PC-9 (cell line): ENCODE data around the gene FBXL13. TPM values are rescaled to one million over a fixed set of nuclear protein-coding genes. Genes with fewer than 3 reads are reported as not detected.

Source experiments
- BruUV-seq: library from RNA; stranded (reverse); fragments of 400-500 nt; replicated peaks from 2 replicates; lab custom pipeline; 2021; lab: Mats Ljungman, UMichigan
- CTCF ChIA-PET: fragments of 300-600 bp; sonication (Branson Sonifier 250); formaldehyde crosslinking; loops from one replicate; lab custom pipeline; 2022; ENCODE audit warnings: antibody characterized with exemption; lab: Charles Lee
- POLR2A ChIA-PET: fragments of 300-600 bp; sonication (Branson Sonifier 250); formaldehyde crosslinking; loops from one replicate; lab custom pipeline; 2022; ENCODE audit warnings: antibody characterized with exemption; ENCODE audit not compliant: unreplicated experiment; lab: Charles Lee
- DNase-seq, 2 experiments: peaks; one replicate each; pipeline versions ENCODE4 v3.0.0 to v3.0.0-alpha.2; 2015 to 2022; ENCODE audit warnings: mixed read lengths in 1 of 2
- H2AFZ ChIP-seq: fragments of 200-600 bp; sonication (generic); 2 replicates; pipeline ENCODE4 v1.8.1; 2017; ENCODE audit warnings: antibody characterized with exemption
- H3F3A ChIP-seq: fragments of 200-600 bp; sonication (generic); 2 replicates; pipeline ENCODE4 v1.8.1; 2017; ENCODE audit warnings: antibody characterized with exemption, mild to moderate bottlenecking, low read depth; ENCODE audit not compliant: insufficient read depth
- H3K27ac ChIP-seq: fragments of 200-600 bp; sonication (generic); 2 replicates; pipeline ENCODE4 v1.6.1; 2016; ENCODE audit warnings: mixed run types
- H3K27me3 ChIP-seq: fragments of 200-600 bp; sonication (generic); 2 replicates; pipeline ENCODE4 v1.6.1; 2016; ENCODE audit warnings: low read depth, mixed run types; ENCODE audit not compliant: insufficient read depth
- H3K36me3 ChIP-seq: fragments of 200-600 bp; sonication (generic); 2 replicates; pipeline ENCODE4 v1.6.1; 2016; ENCODE audit warnings: low read depth, mixed run types
- H3K4me1 ChIP-seq: fragments of 200-600 bp; sonication (generic); replicated peaks from 2 replicates; pipeline ENCODE4 v1.6.1; 2016; ENCODE audit warnings: mixed run types; ENCODE audit not compliant: insufficient read depth
- H3K4me2 ChIP-seq: fragments of 200-600 bp; sonication (generic); 2 replicates; pipeline ENCODE4 v1.6.1; 2017; ENCODE audit warnings: mixed run types
- H3K4me3 ChIP-seq: fragments of 200-600 bp; sonication (generic); 2 replicates; pipeline ENCODE4 v1.6.1; 2016; ENCODE audit warnings: mixed run types
- H3K79me2 ChIP-seq: fragments of 200-600 bp; sonication (generic); 2 replicates; pipeline ENCODE4 v1.6.1; 2017; ENCODE audit warnings: low read depth, mixed run types
- H3K9me2 ChIP-seq: fragments of 200-600 bp; sonication (generic); 2 replicates; pipeline ENCODE4 v1.8.1; 2017; ENCODE audit warnings: mild to moderate bottlenecking; ENCODE audit not compliant: insufficient read depth
- H3K9me3 ChIP-seq: fragments of 200-600 bp; sonication (generic); 2 replicates; pipeline ENCODE4 v1.8.1; 2016; ENCODE audit warnings: low read depth; ENCODE audit not compliant: insufficient read depth
- H4K20me1 ChIP-seq: fragments of 200-600 bp; sonication (generic); 2 replicates; pipeline ENCODE4 v1.8.1; 2017; ENCODE audit not compliant: insufficient read depth
- EZH2 ChIP-seq: fragments of 200-600 bp; sonication (generic); IDR thresholded peaks from 2 replicates; pipeline ENCODE4 v1.8.0; 2017; ENCODE audit warnings: antibody characterized with exemption, low read depth
- intact Hi-C: fragments of 100-400 bp; cut with micrococcal nuclease; formaldehyde crosslinking; loops from one replicate; pipeline ENCODE4 v1.10.0; 2022; ENCODE audit not compliant: unreplicated experiment
- total RNA-seq: library from RNA; stranded (reverse); gene quantifications from 2 replicates; pipeline ENCODE4 v1.2.3, GENCODE V29; 2021
- TF ChIP-seq, protein P1 (sequence below): fragments of 200-600 bp; sonication (generic); conservative IDR thresholded peaks from 2 replicates; pipeline ENCODE4 v1.6.1; 2017; ENCODE audit warnings: mixed run types, antibody characterized with exemption, mild to moderate bottlenecking, moderate library complexity

The FBXL13 gene
- total RNA-seq, 1 experiment from 2014 or later = 19.4 TPM

DNA sequence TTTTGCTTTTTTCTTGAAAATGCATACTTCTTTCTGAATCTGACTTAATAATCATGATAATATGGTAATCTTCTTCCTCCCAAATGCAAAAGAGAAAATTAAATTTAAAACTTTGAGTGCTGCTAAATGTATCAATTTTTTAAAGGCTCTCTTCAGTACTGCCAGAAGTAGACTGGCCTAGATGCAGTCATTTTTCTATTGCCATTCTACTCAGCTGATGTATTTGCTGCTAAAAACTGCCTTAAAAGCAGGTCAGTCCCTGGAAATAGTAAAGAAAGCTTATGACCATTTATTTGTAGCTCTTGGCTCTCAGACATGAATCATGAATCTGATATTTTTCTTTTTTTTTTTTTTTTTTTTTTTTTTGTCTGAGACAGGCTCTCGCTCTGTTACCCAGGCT lies 45.8 kb upstream of the FBXL13 start:
- H3K9me3 ChIP-seq = no peaks in the 10 kb centered on the region
- H3K36me3 ChIP-seq = peaks cover 3% of the 10 kb centered on the region; the same call in 1 of the 2 replicates
- TF ChIP-seq EZH2 = no peak
- TF ChIP-seq, protein P1, sequence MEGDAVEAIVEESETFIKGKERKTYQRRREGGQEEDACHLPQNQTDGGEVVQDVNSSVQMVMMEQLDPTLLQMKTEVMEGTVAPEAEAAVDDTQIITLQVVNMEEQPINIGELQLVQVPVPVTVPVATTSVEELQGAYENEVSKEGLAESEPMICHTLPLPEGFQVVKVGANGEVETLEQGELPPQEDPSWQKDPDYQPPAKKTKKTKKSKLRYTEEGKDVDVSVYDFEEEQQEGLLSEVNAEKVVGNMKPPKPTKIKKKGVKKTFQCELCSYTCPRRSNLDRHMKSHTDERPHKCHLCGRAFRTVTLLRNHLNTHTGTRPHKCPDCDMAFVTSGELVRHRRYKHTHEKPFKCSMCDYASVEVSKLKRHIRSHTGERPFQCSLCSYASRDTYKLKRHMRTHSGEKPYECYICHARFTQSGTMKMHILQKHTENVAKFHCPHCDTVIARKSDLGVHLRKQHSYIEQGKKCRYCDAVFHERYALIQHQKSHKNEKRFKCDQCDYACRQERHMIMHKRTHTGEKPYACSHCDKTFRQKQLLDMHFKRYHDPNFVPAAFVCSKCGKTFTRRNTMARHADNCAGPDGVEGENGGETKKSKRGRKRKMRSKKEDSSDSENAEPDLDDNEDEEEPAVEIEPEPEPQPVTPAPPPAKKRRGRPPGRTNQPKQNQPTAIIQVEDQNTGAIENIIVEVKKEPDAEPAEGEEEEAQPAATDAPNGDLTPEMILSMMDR = no peak
- no peaks in the 10 kb centered on the region for H3F3A ChIP-seq
- no TSS peak for BruUV-seq
- H3K79me2 ChIP-seq = no peaks in the 10 kb centered on the region
- ChIA-PET CTCF (interaction anchor here (0.5 kb wide), 1 partner anchor 310 kb away, joined by 3 read pairs; no protein-coding TSS in a partner anchor), POLR2A (interaction anchor here (0.7 kb wide), 1 partner anchor 23 kb away, joined by 10 read pairs; no protein-coding TSS in a partner anchor)
- H3K27ac ChIP-seq = no peak overlapping the region
- no peak overlapping the region for H3K4me3 ChIP-seq
- DNase-seq = no peak
- H2AFZ ChIP-seq = no peak overlapping the region
- H4K20me1 ChIP-seq = no peaks in the 10 kb centered on the region
- no peaks in the 10 kb centered on the region for H3K4me1 ChIP-seq
- no peaks in the 10 kb centered on the region for H3K27me3 ChIP-seq
- intact Hi-C loops = no loop called here
- no peak overlapping the region for H3K4me2 ChIP-seq
- no peaks in the 10 kb centered on the region for H3K9me2 ChIP-seq

DNA sequence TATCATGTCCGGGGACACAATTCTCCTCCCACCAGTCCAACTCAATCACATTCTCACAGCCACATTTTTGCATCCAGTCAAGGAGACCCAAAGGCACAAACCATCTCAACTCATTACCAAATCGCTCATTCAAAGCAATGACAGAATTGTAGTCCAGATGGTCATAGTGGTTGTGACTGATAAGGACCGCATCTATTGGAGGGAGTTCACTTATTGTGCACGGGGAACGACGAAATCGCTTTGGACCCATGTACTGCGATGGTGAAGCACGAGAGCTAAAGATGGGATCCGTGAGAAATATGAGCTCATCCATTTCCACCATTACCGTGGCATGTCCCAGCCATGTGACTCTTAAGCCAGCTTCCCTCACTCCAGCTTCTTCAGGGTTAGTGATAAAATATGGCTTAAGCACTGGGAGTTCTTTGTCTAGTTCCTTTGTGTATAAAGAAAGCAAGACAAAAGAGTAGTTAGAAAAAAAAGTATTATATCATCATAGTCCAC lies 45.2 kb upstream of the FBXL13 start:
- no peaks in the 10 kb centered on the region for H3K9me2 ChIP-seq
- H3K27ac ChIP-seq = no peak overlapping the region
- DNase-seq = no peak
- H3K36me3 ChIP-seq = peaks cover 3% of the 10 kb centered on the region; the same call in 1 of the 2 replicates
- no TSS peak for BruUV-seq
- no peak overlapping the region for H3K4me2 ChIP-seq
- intact Hi-C loops = no loop called here
- POLR2A ChIA-PET = interaction anchor here (0.7 kb wide), 1 partner anchor 22 kb away, joined by 10 read pairs; no protein-coding TSS in a partner anchor
- H4K20me1 ChIP-seq = no peaks in the 10 kb centered on the region
- no peaks in the 10 kb centered on the region for H3K9me3 ChIP-seq
- no peak for TF ChIP-seq EZH2
- TF ChIP-seq, protein P1 = no peak
- H3K79me2 ChIP-seq = no peaks in the 10 kb centered on the region
- no peaks in the 10 kb centered on the region for H3K27me3 ChIP-seq
- CTCF ChIA-PET = no interaction called here
- H3K4me1 ChIP-seq = no peaks in the 10 kb centered on the region
- H3F3A ChIP-seq = no peaks in the 10 kb centered on the region
- no peak overlapping the region for H2AFZ ChIP-seq
- H3K4me3 ChIP-seq = no peak overlapping the region

DNA sequence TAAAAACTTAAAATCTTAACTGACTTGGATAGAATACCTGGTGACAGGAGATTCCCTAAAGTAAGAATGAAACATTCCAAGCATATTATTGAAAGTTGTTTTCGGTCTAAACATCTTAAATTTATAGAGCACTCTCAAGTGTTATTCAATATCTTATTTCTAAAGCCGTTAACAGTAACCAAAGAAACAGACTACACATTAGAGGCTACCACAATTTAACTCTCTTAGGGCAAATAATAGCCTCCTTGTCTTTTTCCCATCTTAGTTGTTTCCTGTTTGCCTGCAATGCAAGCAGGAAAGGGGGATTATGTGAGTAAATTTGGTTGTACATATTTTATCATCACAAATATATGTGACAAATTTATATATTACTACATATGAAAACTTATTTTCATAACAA lies 42.9 kb upstream of the FBXL13 start:
- ChIA-PET POLR2A (no interaction called here), CTCF (no interaction called here)
- H3K36me3 ChIP-seq = peaks cover 3% of the 10 kb centered on the region; the same call in 1 of the 2 replicates
- TF ChIP-seq, protein P1 = no peak
- TF ChIP-seq EZH2 = no peak
- H3K27ac ChIP-seq = no peak overlapping the region
- no peak for DNase-seq
- H3K9me3 ChIP-seq = 0 out of 2 replicates have a peak, but pooled peaks cover 6% of the 10 kb centered on the region
- no peaks in the 10 kb centered on the region for H3K9me2 ChIP-seq
- no peak overlapping the region for H3K4me2 ChIP-seq
- no peak overlapping the region for H2AFZ ChIP-seq
- BruUV-seq = no TSS peak
- H3K4me3 ChIP-seq = no peak overlapping the region
- no peaks in the 10 kb centered on the region for H3K79me2 ChIP-seq
- intact Hi-C loops = no loop called here
- no peaks in the 10 kb centered on the region for H4K20me1 ChIP-seq
- peaks cover 5% of the 10 kb centered on the region for H3K4me1 ChIP-seq
- H3F3A ChIP-seq = peaks cover 13% of the 10 kb centered on the region; the same call in 1 of the 2 replicates
- no peaks in the 10 kb centered on the region for H3K27me3 ChIP-seq
